Heart left ventricle (tissue), 13 donors: ENCODE data around the gene SNAP91.

ENCODE experiments used
- CTCF ChIP-seq, 12 donors: fragments of 200-600 bp; sonication (generic) in 4 of 12; IDR thresholded peaks; one replicate each; pipeline versions ENCODE4 v1.5.0 to v1.8.0; 2018 to 2022; ENCODE audit warnings: antibody characterized with exemption in 12 of 12, mild to moderate bottlenecking in 5 of 12
- POLR2A ChIP-seq, 2 donors: fragments of 450-650 bp; IDR thresholded peaks; one replicate each; pipeline ENCODE4 v1.6.1; 2017; ENCODE audit warnings: antibody characterized with exemption in 2 of 2, mild to moderate bottlenecking in 2 of 2, moderate library complexity in 2 of 2
- donor health status: ischemic (EF 13 %, LVEDD 7.1; RV severe dilation, severe dysfunction).
- donor health status: DM: no; HTN: yes; CAD: no.
- donor health status: DM: no; HTN: no; CAD: no.
- donor health status: ischemic (EF 25% LVEDD 6.9; RV normal size, moderate dysfunction).
- donor health status: ischemic (EF 25% LVEDD 5.7; RV mildly dilated, moderate dysfunction).
- donor health status: ischemic (EF 35%, LVEDD 5.7; RV mildly dilated, moderate dysfunction).
- donor health status: nonischemic (EF 11% LVEDD 7.7; RV severe dilation, severe dysfunction).
- donor health status: DM: yes; HTN: yes; CAD: no.
- donor health status: PGD.
- donor health status: ischemic (EF 29% LVEDD 5.4; RV normal size, mild dysfunction).
- donor health status: nonischemic (EF 23%, LVEDD 6.1; RV moderate dilation, normal function).

- TF ChIP-seq CTCF (IDR thresholded peaks at IDR 0.05): no peak
- TF ChIP-seq POLR2A (IDR thresholded peaks at IDR 0.05): no peak
Observed at GRCh38 chr6:83708970-83709747, at the start of gene SNAP91.
